Gastrocnemius medialis (tissue), 4 donors: ENCODE data around the gene MT1X. TPM values are rescaled to one million over a fixed set of nuclear protein-coding genes. Genes with fewer than 3 reads are reported as not detected.
A peak's percentile ranks its signal among the peaks of the same experiment; 100 is the strongest.

Experiments
- ATAC-seq, 2 donors: fragments of 150-250 bp; one replicate each; pipeline ENCODE4 v1.9.1; 2016
- DNase-seq, 2 donors: peaks; one replicate each; pipeline ENCODE4 v3.0.0-alpha.2; 2019
- H3K27ac ChIP-seq, 4 donors: fragments of 200-600 bp; sonication (generic); 1 replicate in 1 of 4; 2 replicates in 3 of 4; pipeline ENCODE4 v1.5.1; 2016 to 2018; ENCODE audit warnings: mild to moderate bottlenecking in 2 of 4, moderate library complexity in 1 of 4
- H3K27me3 ChIP-seq, 3 donors: fragments of 200-600 bp; sonication (generic) in 2 of 3; 1 replicate in 1 of 3; 2 replicates in 2 of 3; pipeline versions ENCODE4 v1.5.1 to v1.6.0; 2016 to 2019; ENCODE audit warnings: mild to moderate bottlenecking in 1 of 3, moderate library complexity in 1 of 3
- H3K36me3 ChIP-seq, 2 donors: fragments of 200-600 bp; sonication (generic) in 1 of 2; one replicate each; pipeline ENCODE4 v1.5.1; 2017 to 2018
- H3K4me1 ChIP-seq, 2 donors: fragments of 200-600 bp; sonication (generic) in 1 of 2; one replicate each; pipeline ENCODE4 v1.5.1; 2016 to 2017; ENCODE audit warnings: mild to moderate bottlenecking in 2 of 2
- H3K4me3 ChIP-seq, 4 donors: fragments of 200-600 bp; sonication (generic) in 3 of 4; 1 replicate in 1 of 4; 2 replicates in 3 of 4; pipeline ENCODE4 v1.5.1; 2016 to 2019; ENCODE audit warnings: mild to moderate bottlenecking in 2 of 4
- H3K9me3 ChIP-seq, 3 donors: fragments of 200-600 bp; sonication (generic) in 2 of 3; 1 replicate in 1 of 3; 2 replicates in 2 of 3; pipeline ENCODE4 v1.5.1; 2016 to 2019
- CTCF ChIP-seq, 5 experiments: fragments of 450-650 bp in 3 of 5; fragments of 200-600 bp in 2 of 5; sonication (generic) in 2 of 5; IDR thresholded peaks in 4 of 5; conservative IDR thresholded peaks in 1 of 5; 1 replicate in 4 of 5; 2 replicates in 1 of 5; pipeline ENCODE4 v1.5.1; 2016 to 2019; ENCODE audit warnings: antibody characterized with exemption in 5 of 5, mild to moderate bottlenecking in 3 of 5, moderate library complexity in 3 of 5
- POLR2A ChIP-seq, 2 donors: fragments of 450-650 bp; IDR thresholded peaks; one replicate each; pipeline ENCODE4 v1.6.1; 2017; ENCODE audit warnings: antibody characterized with exemption in 2 of 2, mild to moderate bottlenecking in 2 of 2, moderate library complexity in 2 of 2
- in situ Hi-C, 4 donors: fragments of 200-750 bp; cut with MboI; loops; one replicate each; pipeline versions ENCODE4 v1.15.0 to v1.8.0; 2017; ENCODE audit warnings: low sequenced_read_pairs in 4 of 4
- intact Hi-C: fragments of 100-400 bp; cut with DNase I; formaldehyde crosslinking; loops from one replicate; pipeline ENCODE4 v1.15.1; 2023; ENCODE audit warnings: low total_unique reads
- total RNA-seq, 4 donors: library from RNA; depleted of rRNA; stranded (reverse); fragments of >200 nt; gene quantifications; one replicate each; pipeline versions ENCODE4 v1.1.0 to v1.2.3, GENCODE V29; 2016

Gene MT1X
- total RNA-seq, 4 donors from 2014 or later: 3,871 to 10,589 (median 6,239) TPM

- ATAC-seq: no peak
- Histone ChIP-seq H3K27me3 (peaks cover 3 to 10% (median 6%) of the 10 kb centered on the region in 3 donors), H3K9me3 (no peaks in the 10 kb centered on the region), H3K4me1 (peaks cover 28 to 31% of the 10 kb centered on the region in 2 donors), H3K36me3 (no peaks in the 10 kb centered on the region), H3K4me3 (no peak overlapping the region), H3K27ac (peak overlapping the region; percentile 89 to 94 (median 91))
- in situ Hi-C loops: loop anchor here in 1 of 4 donors (25.0 kb wide), 1 partner anchor 267 kb away; no protein-coding TSS in a partner anchor
- intact Hi-C loops: loop anchor here (1.0 kb wide), 2 partner anchors 13 to 73 kb away; no protein-coding TSS in a partner anchor
- DNase-seq: peak in 1 of 2 donors; percentile 65
- no peak for TF ChIP-seq CTCF (IDR thresholded peaks at IDR 0.05 in 4 of 5, conservative IDR thresholded peaks at IDR 0.05 in 1 of 5)
- no peak for TF ChIP-seq POLR2A (IDR thresholded peaks at IDR 0.05)
Observed at GRCh38 chr16:56679078-56679730, 3.1 kb upstream of the MT1X start.

- Histone ChIP-seq H3K4me3 (no peak overlapping the region), H3K27ac (peak overlapping the region; percentile 89 to 94 (median 91)), H3K27me3 (peaks cover 3 to 10% (median 6%) of the 10 kb centered on the region in 3 donors), H3K9me3 (no peaks in the 10 kb centered on the region), H3K4me1 (peaks cover 32 to 34% of the 10 kb centered on the region in 2 donors), H3K36me3 (no peaks in the 10 kb centered on the region)
- DNase-seq (peak; percentile 90 to 96), ATAC-seq (peak; percentile 62 to 67)
- in situ Hi-C loops (loop anchor here in 3 of 4 donors (5.0 to 25.0 kb wide), 2 partner anchors 73 to 268 kb away; partner anchors contain the start of gene MT2A (in 2 of the 3)), intact Hi-C loops (loop anchor here (1.0 to 5.0 kb wide), 5 partner anchors 12 to 382 kb away; partner anchors contain the start of gene HERPUD1)
- TF ChIP-seq POLR2A (IDR thresholded peaks at IDR 0.05) (no peak), CTCF (IDR thresholded peaks at IDR 0.05 in 4 of 5, conservative IDR thresholded peaks at IDR 0.05 in 1 of 5) (peak in 1 of 5 experiments; percentile 16)
Observed at GRCh38 chr16:56679818-56680217, 2.5 kb upstream of the MT1X start.

- Histone ChIP-seq H3K27ac (peak overlapping the region; percentile 89 to 94 (median 91)), H3K27me3 (no peaks in the 10 kb centered on the region), H3K4me3 (peak overlapping the region; percentile 66 to 83 (median 78)), H3K9me3 (no peaks in the 10 kb centered on the region), H3K36me3 (no peaks in the 10 kb centered on the region), H3K4me1 (peaks cover 45 to 46% of the 10 kb centered on the region in 2 donors)
- intact Hi-C loops: loop anchor here (1.0 to 5.0 kb wide), 6 partner anchors 58 to 379 kb away; partner anchors contain the start of genes HERPUD1, MT1E and MT2A
- TF ChIP-seq POLR2A (IDR thresholded peaks at IDR 0.05): peak in 1 of 2 donors; percentile 87
- no peak for TF ChIP-seq CTCF (IDR thresholded peaks at IDR 0.05 in 4 of 5, conservative IDR thresholded peaks at IDR 0.05 in 1 of 5)
- DNase-seq: peak in 1 of 2 donors; percentile 42
- peak in 1 of 2 donors; percentile 1 for ATAC-seq
- in situ Hi-C loops: loop anchor here in 3 of 4 donors (5.0 to 25.0 kb wide), 2 partner anchors 76 to 271 kb away; partner anchors contain the start of gene MT2A (in 2 of the 3)
Observed at GRCh38 chr16:56682703-56683397, 580 bp downstream of the MT1X start.

- peaks cover 45 to 46% of the 10 kb centered on the region in 2 donors for H3K4me1 ChIP-seq
- TF ChIP-seq CTCF (IDR thresholded peaks at IDR 0.05 in 4 of 5, conservative IDR thresholded peaks at IDR 0.05 in 1 of 5) (peak in 1 of 5 experiments; percentile 5), POLR2A (IDR thresholded peaks at IDR 0.05) (peak in 1 of 2 donors; percentile 57)
- in situ Hi-C loops: loop anchor here in 3 of 4 donors (5.0 to 25.0 kb wide), 2 partner anchors 76 to 271 kb away; partner anchors contain the start of gene MT2A (in 2 of the 3)
- H3K27me3 ChIP-seq: no peaks in the 10 kb centered on the region
- H3K27ac ChIP-seq: peak overlapping the region; percentile 89 to 94 (median 91)
- H3K36me3 ChIP-seq: no peaks in the 10 kb centered on the region
- no peak for ATAC-seq
- H3K9me3 ChIP-seq: no peaks in the 10 kb centered on the region
- DNase-seq: peak in 1 of 2 donors; percentile 81
- peak overlapping the region; percentile 66 to 83 (median 78) for H3K4me3 ChIP-seq
- intact Hi-C loops: loop anchor here (2.0 to 5.0 kb wide), 4 partner anchors 203 to 379 kb away; partner anchors contain the start of gene HERPUD1
Observed at GRCh38 chr16:56683424-56684172, 1.3 kb downstream of the MT1X start.
